Neural progenitor cell (in vitro differentiated cells): ENCODE data around the gene LIN54. TPM values are rescaled to one million over a fixed set of nuclear protein-coding genes. Genes with fewer than 3 reads are reported as not detected.

ENCODE experiments used
- DNase-seq: peaks from one replicate; pipeline ENCODE4 v3.0.0-alpha.2; 2016; ENCODE audit warnings: low spot score
- H2AFZ ChIP-seq: fragments of 200-600 bp; sonication (generic); replicated peaks from 2 replicates; pipeline ENCODE4 v1.6.1; 2016; ENCODE audit warnings: antibody characterized with exemption
- H3F3A ChIP-seq: fragments of 200-600 bp; sonication (generic); 2 replicates; pipeline ENCODE4 v1.6.1; 2016; ENCODE audit warnings: antibody characterized with exemption, low read depth
- H3K27ac ChIP-seq: fragments of 200-600 bp; sonication (generic); 2 replicates; pipeline ENCODE4 v1.5.1; 2016; ENCODE audit warnings: mild to moderate bottlenecking
- H3K27me3 ChIP-seq: fragments of 200-600 bp; sonication (generic); 2 replicates; pipeline ENCODE4 v1.6.1; 2016; ENCODE audit warnings: mild to moderate bottlenecking, moderate library complexity
- H3K36me3 ChIP-seq: fragments of 200-600 bp; sonication (generic); 2 replicates; pipeline ENCODE4 v1.5.1; 2016
- H3K4me1 ChIP-seq: fragments of 200-600 bp; sonication (generic); 2 replicates; pipeline ENCODE4 v1.6.1; 2016; ENCODE audit warnings: mixed run types
- H3K4me2 ChIP-seq: fragments of 200-600 bp; sonication (generic); 2 replicates; pipeline ENCODE4 v1.6.1; 2016
- H3K4me3 ChIP-seq: fragments of 200-600 bp; sonication (generic); 2 replicates; pipeline ENCODE4 v1.5.1; 2016
- H3K79me2 ChIP-seq: fragments of 200-600 bp; sonication (generic); 2 replicates; pipeline ENCODE4 v1.6.1; 2016; ENCODE audit warnings: low read depth
- H3K9ac ChIP-seq: fragments of 200-600 bp; sonication (generic); 2 replicates; pipeline ENCODE4 v1.6.1; 2016
- H3K9me3 ChIP-seq: fragments of 200-600 bp; sonication (generic); 2 replicates; pipeline ENCODE4 v1.5.1; 2016; ENCODE audit warnings: low read depth
- H4K20me1 ChIP-seq: fragments of 200-600 bp; sonication (generic); 2 replicates; pipeline ENCODE4 v1.6.1; 2016; ENCODE audit warnings: low read depth
- H3K27ac Mint-ChIP-seq: 3 replicates; pipeline ENCODE4 v1.8.0; 2021; ENCODE audit warnings: mixed read lengths
- H3K27me3 Mint-ChIP-seq: 2 replicates; pipeline ENCODE4 v1.8.0; 2022; ENCODE audit warnings: low read depth, mild to moderate bottlenecking, inconsistent platforms, moderate library complexity, mixed read lengths; ENCODE audit not compliant: insufficient read depth
- H3K36me3 Mint-ChIP-seq: 3 replicates; pipeline ENCODE4 v1.8.0; 2021; ENCODE audit warnings: mixed read lengths
- H3K4me1 Mint-ChIP-seq: 3 replicates; pipeline ENCODE4 v1.8.0; 2021; ENCODE audit warnings: mixed read lengths
- H3K4me3 Mint-ChIP-seq: 3 replicates; pipeline ENCODE4 v1.8.0; 2021; ENCODE audit warnings: mild to moderate bottlenecking, moderate library complexity, mixed read lengths
- H3K9me3 Mint-ChIP-seq: 3 replicates; pipeline ENCODE4 v1.8.0; 2020; ENCODE audit warnings: mixed read lengths
- EZH2 ChIP-seq: fragments of 200-600 bp; sonication (generic); IDR thresholded peaks from 2 replicates; pipeline ENCODE4 v1.6.1; 2017; ENCODE audit warnings: antibody characterized with exemption, mild to moderate bottlenecking, moderate library complexity
- EZH2phosphoT487 ChIP-seq: fragments of 200-600 bp; sonication (generic); IDR thresholded peaks from 2 replicates; pipeline ENCODE4 v1.6.1; 2017; ENCODE audit warnings: antibody characterized with exemption
- total RNA-seq: library from RNA; depleted of rRNA; stranded (reverse); fragments of >200 nt; gene quantifications from 2 replicates; pipeline ENCODE4 v1.2.3, GENCODE V29; 2015; ENCODE audit warnings: low replicate concordance
- TF ChIP-seq, protein P1 (sequence below): fragments of 200-600 bp; sonication (generic); IDR thresholded peaks from 2 replicates; pipeline ENCODE4 v1.5.1; 2017; ENCODE audit warnings: antibody characterized with exemption, mild to moderate bottlenecking

The LIN54 gene
- total RNA-seq, 1 donor from 2014 or later: 27.4 TPM

GRCh38 chr4:82893942-82894341 is 116.7 kb downstream of the LIN54 start:
- H3K27me3 ChIP-seq: no peaks in the 10 kb centered on the region
- no peak overlapping the region for H3K4me3 Mint-ChIP-seq
- H3K9ac ChIP-seq: no peak overlapping the region
- peaks cover 40% of the 10 kb centered on the region for H3K4me1 Mint-ChIP-seq
- H3K36me3 ChIP-seq: peaks cover 16% of the 10 kb centered on the region
- H3K9me3 ChIP-seq: no peaks in the 10 kb centered on the region
- peaks cover 93% of the 10 kb centered on the region for H3K79me2 ChIP-seq
- H4K20me1 ChIP-seq: peaks cover 65% of the 10 kb centered on the region
- peaks cover 23% of the 10 kb centered on the region for H3K4me1 ChIP-seq
- TF ChIP-seq EZH2 (no peak), EZH2phosphoT487 (no peak)
- TF ChIP-seq, protein P1, sequence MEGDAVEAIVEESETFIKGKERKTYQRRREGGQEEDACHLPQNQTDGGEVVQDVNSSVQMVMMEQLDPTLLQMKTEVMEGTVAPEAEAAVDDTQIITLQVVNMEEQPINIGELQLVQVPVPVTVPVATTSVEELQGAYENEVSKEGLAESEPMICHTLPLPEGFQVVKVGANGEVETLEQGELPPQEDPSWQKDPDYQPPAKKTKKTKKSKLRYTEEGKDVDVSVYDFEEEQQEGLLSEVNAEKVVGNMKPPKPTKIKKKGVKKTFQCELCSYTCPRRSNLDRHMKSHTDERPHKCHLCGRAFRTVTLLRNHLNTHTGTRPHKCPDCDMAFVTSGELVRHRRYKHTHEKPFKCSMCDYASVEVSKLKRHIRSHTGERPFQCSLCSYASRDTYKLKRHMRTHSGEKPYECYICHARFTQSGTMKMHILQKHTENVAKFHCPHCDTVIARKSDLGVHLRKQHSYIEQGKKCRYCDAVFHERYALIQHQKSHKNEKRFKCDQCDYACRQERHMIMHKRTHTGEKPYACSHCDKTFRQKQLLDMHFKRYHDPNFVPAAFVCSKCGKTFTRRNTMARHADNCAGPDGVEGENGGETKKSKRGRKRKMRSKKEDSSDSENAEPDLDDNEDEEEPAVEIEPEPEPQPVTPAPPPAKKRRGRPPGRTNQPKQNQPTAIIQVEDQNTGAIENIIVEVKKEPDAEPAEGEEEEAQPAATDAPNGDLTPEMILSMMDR: no peak
- peaks cover 14% of the 10 kb centered on the region for H3K36me3 Mint-ChIP-seq
- H3K4me2 ChIP-seq: no peak overlapping the region
- H3K27ac ChIP-seq: no peak overlapping the region
- H3K9me3 Mint-ChIP-seq: no peaks in the 10 kb centered on the region
- H3K27ac Mint-ChIP-seq: no peak overlapping the region
- peaks cover 2% of the 10 kb centered on the region for H3K27me3 Mint-ChIP-seq
- DNase-seq: no peak
- no peak overlapping the region for H3K4me3 ChIP-seq
- peaks cover 51% of the 10 kb centered on the region for H3F3A ChIP-seq
- H2AFZ ChIP-seq: no peak overlapping the region

GRCh38 chr4:82892467-82892802 is 118.2 kb downstream of the LIN54 start:
- no peak overlapping the region for H3K27ac Mint-ChIP-seq
- TF ChIP-seq EZH2: no peak
- TF ChIP-seq EZH2phosphoT487: no peak
- TF ChIP-seq, protein P1: no peak
- H3K9ac ChIP-seq: no peak overlapping the region

DNA sequence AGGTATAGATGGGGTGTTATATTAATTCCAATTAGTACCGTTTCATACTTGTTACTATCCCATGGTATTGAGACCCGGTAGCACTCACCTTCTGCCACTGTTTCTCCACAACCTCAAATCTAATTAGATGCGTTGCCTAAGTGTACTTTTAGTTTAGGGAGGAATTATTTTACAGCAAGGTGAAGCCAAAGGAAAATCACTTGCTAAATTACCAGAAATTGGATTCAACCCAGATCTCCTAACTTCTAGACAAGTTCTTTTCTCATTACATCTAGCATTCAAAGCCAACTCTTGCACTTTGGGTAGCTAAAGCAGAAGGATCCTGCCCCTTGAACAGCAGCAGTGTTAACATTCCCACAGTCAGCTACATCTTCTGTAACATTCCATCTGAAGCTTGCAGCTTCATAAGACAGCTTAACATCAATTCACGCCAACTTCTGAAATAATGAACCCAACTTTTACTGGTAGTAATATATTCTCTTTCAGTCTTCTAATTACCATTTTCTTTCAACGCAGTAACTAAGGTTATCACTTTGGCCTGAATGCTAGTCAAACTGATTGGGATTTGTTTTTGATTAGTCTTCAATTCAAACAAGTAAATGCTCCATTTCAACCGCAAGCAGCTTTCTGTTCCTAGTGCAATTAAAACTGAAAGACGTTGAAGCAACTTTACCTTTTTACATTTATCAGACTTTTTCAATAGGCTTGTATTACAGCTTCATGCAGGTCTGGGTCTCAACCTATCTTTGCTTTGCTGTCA is 118.7 kb downstream of the LIN54 start:
- peak overlapping the region; percentile 80 for H3K27ac Mint-ChIP-seq
- Histone ChIP-seq H3K36me3 (peaks cover 16% of the 10 kb centered on the region), H3K4me3 (peak overlapping the region; percentile 84), H4K20me1 (peaks cover 55% of the 10 kb centered on the region), H3K9me3 (no peaks in the 10 kb centered on the region), H2AFZ (peak overlapping the region; percentile 72), H3F3A (peaks cover 51% of the 10 kb centered on the region), H3K9ac (peak overlapping the region; percentile 46), H3K27ac (peak overlapping the region; percentile 92), H3K79me2 (peaks cover 93% of the 10 kb centered on the region), H3K4me2 (peak overlapping the region; percentile 83), H3K4me1 (peaks cover 8% of the 10 kb centered on the region), H3K27me3 (no peaks in the 10 kb centered on the region)
- DNase-seq: peak; percentile 24
- peak overlapping the region; percentile 99 for H3K4me3 Mint-ChIP-seq
- peaks cover 14% of the 10 kb centered on the region for H3K36me3 Mint-ChIP-seq
- H3K4me1 Mint-ChIP-seq: peaks cover 33% of the 10 kb centered on the region
- H3K9me3 Mint-ChIP-seq: no peaks in the 10 kb centered on the region
- TF ChIP-seq EZH2 (no peak), EZH2phosphoT487 (no peak)
- TF ChIP-seq, protein P1: no peak
- H3K27me3 Mint-ChIP-seq: peaks cover 2% of the 10 kb centered on the region

More at GRCh38 chr4:82892467-82892802, 118.2 kb downstream of the LIN54 start:
- Mint-ChIP-seq H3K27me3 (peaks cover 2% of the 10 kb centered on the region), H3K9me3 (no peaks in the 10 kb centered on the region), H3K4me3 (peak overlapping the region; percentile 99), H3K36me3 (peaks cover 16% of the 10 kb centered on the region), H3K4me1 (peaks cover 33% of the 10 kb centered on the region)
- Histone ChIP-seq H2AFZ (no peak overlapping the region), H3K36me3 (peaks cover 16% of the 10 kb centered on the region), H3K27me3 (no peaks in the 10 kb centered on the region), H3K4me3 (peak overlapping the region; percentile 84), H3K79me2 (peaks cover 93% of the 10 kb centered on the region), H4K20me1 (peaks cover 55% of the 10 kb centered on the region), H3F3A (peaks cover 51% of the 10 kb centered on the region), H3K4me1 (peaks cover 14% of the 10 kb centered on the region), H3K9me3 (no peaks in the 10 kb centered on the region), H3K27ac (peak overlapping the region; percentile 92), H3K4me2 (peak overlapping the region; percentile 83)
- DNase-seq: no peak
